ENCODE results near the gene A2ML1.

A2ML1 gene

GRCh38 chr12:8867786-8868185 is 45.4 kb downstream of the A2ML1 start:
- Histone ChIP-seq H3K27me3 (ENCODE audit: insufficient read depth, low read length, poor library complexity, severe bottlenecking) (no peaks in the 10 kb centered on the region), H3K4me2 (ENCODE audit: low read depth, low read length, poor library complexity, severe bottlenecking) (no peak overlapping the region), H3F3A (ENCODE audit: low read depth) (no peaks in the 10 kb centered on the region), H3K4me3 (ENCODE audit: low read length, poor library complexity, severe bottlenecking) (no peak overlapping the region), H2AFZ (ENCODE audit: low read length) (no peak overlapping the region), H3K9me3 (ENCODE audit: insufficient read depth, low read depth, low read length) (no peaks in the 10 kb centered on the region), H3K36me3 (ENCODE audit: insufficient read depth, low read length) (no peaks in the 10 kb centered on the region), H3K4me1 (ENCODE audit: insufficient read depth, low read length, poor library complexity, severe bottlenecking) (no peaks in the 10 kb centered on the region), H4K20me1 (ENCODE audit: insufficient read depth, low read length, poor library complexity, severe bottlenecking) (no peaks in the 10 kb centered on the region), H3K9me2 (replicated peaks; ENCODE audit: low read depth, low read length) (no peaks in the 10 kb centered on the region), H3K79me2 (ENCODE audit: insufficient read depth, low read length) (no peaks in the 10 kb centered on the region), H3K9ac (ENCODE audit: low read depth, low read length, poor library complexity, severe bottlenecking) (no peak overlapping the region)
- TF ChIP-seq EZH2phosphoT487 (IDR thresholded peaks at IDR 0.05; ENCODE audit: borderline replicate concordance) (no peak), CTCF (conservative IDR thresholded peaks at IDR 0.05; ENCODE audit: low read length) (no peak)

GRCh38 chr12:8870586-8870985 is 48.2 kb downstream of the A2ML1 start:
- H3K9me2 ChIP-seq (replicated peaks; ENCODE audit: low read depth, low read length), result no peaks in the 10 kb centered on the region
- no peak overlapping the region for H3K9ac ChIP-seq (ENCODE audit: low read depth, low read length, poor library complexity, severe bottlenecking)
- H3K4me1 ChIP-seq (ENCODE audit: insufficient read depth, low read length, poor library complexity, severe bottlenecking), result no peaks in the 10 kb centered on the region
- H3K27me3 ChIP-seq (ENCODE audit: insufficient read depth, low read length, poor library complexity, severe bottlenecking), result no peaks in the 10 kb centered on the region
- no peaks in the 10 kb centered on the region for H3K79me2 ChIP-seq (ENCODE audit: insufficient read depth, low read length)
- no peaks in the 10 kb centered on the region for H3K36me3 ChIP-seq (ENCODE audit: insufficient read depth, low read length)
- no peaks in the 10 kb centered on the region for H3K9me3 ChIP-seq (ENCODE audit: insufficient read depth, low read depth, low read length)
- TF ChIP-seq CTCF (conservative IDR thresholded peaks at IDR 0.05; ENCODE audit: low read length), result no peak
- no peak for TF ChIP-seq EZH2phosphoT487 (IDR thresholded peaks at IDR 0.05; ENCODE audit: borderline replicate concordance)
- H4K20me1 ChIP-seq (ENCODE audit: insufficient read depth, low read length, poor library complexity, severe bottlenecking), result no peaks in the 10 kb centered on the region
- H3F3A ChIP-seq (ENCODE audit: low read depth), result no peaks in the 10 kb centered on the region
- no peak overlapping the region for H3K4me3 ChIP-seq (ENCODE audit: low read length, poor library complexity, severe bottlenecking)
- H3K4me2 ChIP-seq (ENCODE audit: low read depth, low read length, poor library complexity, severe bottlenecking), result no peak overlapping the region
- no peak overlapping the region for H2AFZ ChIP-seq (ENCODE audit: low read length)

GRCh38 chr12:8871068-8871467 is 48.6 kb downstream of the A2ML1 start:
- H3K4me3 ChIP-seq (ENCODE audit: low read length, poor library complexity, severe bottlenecking), result no peak overlapping the region
- no peaks in the 10 kb centered on the region for H3K79me2 ChIP-seq (ENCODE audit: insufficient read depth, low read length)
- no peak overlapping the region for H3K9ac ChIP-seq (ENCODE audit: low read depth, low read length, poor library complexity, severe bottlenecking)
- no peak overlapping the region for H3K4me2 ChIP-seq (ENCODE audit: low read depth, low read length, poor library complexity, severe bottlenecking)
- no peaks in the 10 kb centered on the region for H3K36me3 ChIP-seq (ENCODE audit: insufficient read depth, low read length)
- H3K9me2 ChIP-seq (replicated peaks; ENCODE audit: low read depth, low read length), result no peaks in the 10 kb centered on the region
- H3K4me1 ChIP-seq (ENCODE audit: insufficient read depth, low read length, poor library complexity, severe bottlenecking), result no peaks in the 10 kb centered on the region
- no peaks in the 10 kb centered on the region for H3F3A ChIP-seq (ENCODE audit: low read depth)
- H3K27me3 ChIP-seq (ENCODE audit: insufficient read depth, low read length, poor library complexity, severe bottlenecking), result no peaks in the 10 kb centered on the region
- TF ChIP-seq CTCF (conservative IDR thresholded peaks at IDR 0.05; ENCODE audit: low read length) (no peak), EZH2phosphoT487 (IDR thresholded peaks at IDR 0.05; ENCODE audit: borderline replicate concordance) (no peak)
- H4K20me1 ChIP-seq (ENCODE audit: insufficient read depth, low read length, poor library complexity, severe bottlenecking), result no peaks in the 10 kb centered on the region
- no peaks in the 10 kb centered on the region for H3K9me3 ChIP-seq (ENCODE audit: insufficient read depth, low read depth, low read length)
- no peak overlapping the region for H2AFZ ChIP-seq (ENCODE audit: low read length)

Measured in Loucy (cell line).